Endothelial cell of umbilical vein (primary cell): ENCODE results near the gene CHRNA1. TPM values are rescaled to one million over a fixed set of nuclear protein-coding genes. Genes with fewer than 3 reads are reported as not detected.

Experiments
- BruUV-seq: library from RNA; stranded (reverse); fragments of 400-500 nt; replicated peaks from 2 replicates; lab custom pipeline; 2021; lab: Mats Ljungman, UMichigan
- CTCF ChIA-PET: fragments of 300-600, 350-600 bp; sonication (Branson Sonifier 250); formaldehyde crosslinking; loops from one replicate; lab custom pipeline; 2021; ENCODE audit warnings: antibody characterized with exemption, inconsistent platforms; lab: Charles Lee
- POLR2A ChIA-PET: fragments of 300-600, 350-600 bp; sonication (Branson Sonifier 250); formaldehyde crosslinking; loops from one replicate; lab custom pipeline; 2021; ENCODE audit warnings: antibody characterized with exemption, inconsistent platforms; lab: Charles Lee
- DNase-seq: peaks from one replicate; pipeline ENCODE4 v3.0.0-alpha.2; 2011; ENCODE audit warnings: low read depth, low spot score
- FAIRE-seq: peaks from 2 replicates; lab custom pipeline; 2011; peaks lifted over from hg19 to GRCh38; lab: Jason Lieb, UNC
- H2AFZ ChIP-seq: 2 replicates; pipeline ENCODE4 v1.6.0; 2012; ENCODE audit warnings: low read depth, low read length, control low read depth, inconsistent platforms
- H3K27ac ChIP-seq: 2 replicates; pipeline ENCODE4 v1.5.1; 2011; ENCODE audit warnings: low read depth, mild to moderate bottlenecking, control low read depth, low read length, moderate library complexity; ENCODE audit not compliant: insufficient read depth
- H3K27me3 ChIP-seq, 2 experiments: 2 replicates each; pipeline versions ENCODE4 v1.6.0 to v1.6.1; 2011; ENCODE audit warnings: low read length in 2 of 2, mixed read lengths in 1 of 2; ENCODE audit not compliant: control insufficient read depth in 2 of 2, insufficient read depth in 2 of 2
- H3K36me3 ChIP-seq, 2 experiments: 2 replicates in 1 of 2; 3 replicates in 1 of 2; pipeline ENCODE4 v1.5.1; 2011; ENCODE audit warnings: low read length in 2 of 2, mild to moderate bottlenecking in 1 of 2, moderate library complexity in 1 of 2; ENCODE audit not compliant: control insufficient read depth in 2 of 2, insufficient read depth in 2 of 2; ENCODE audit errors: extremely low read depth in 1 of 2
- H3K4me1 ChIP-seq: 3 replicates; pipeline ENCODE4 v1.5.1; 2011; ENCODE audit warnings: mild to moderate bottlenecking, low read length; ENCODE audit not compliant: control insufficient read depth, insufficient read depth; ENCODE audit errors: extremely low read depth
- H3K4me2 ChIP-seq: 2 replicates; pipeline ENCODE4 v1.6.1; 2011; ENCODE audit warnings: low read length, control low read depth, mixed read lengths; ENCODE audit not compliant: insufficient read depth
- H3K4me3 ChIP-seq, 3 experiments: fragments of 200-600 bp in 1 of 3; sonication (generic), shearing (Covaris generic) in 1 of 3; replicated peaks in 1 of 3; 2 replicates each; pipeline ENCODE4 v1.5.1; 2011 to 2016; ENCODE audit warnings: control low read depth in 3 of 3, low read length in 3 of 3, mild to moderate bottlenecking in 2 of 3, inconsistent platforms in 1 of 3, low read depth in 1 of 3, moderate library complexity in 1 of 3; ENCODE audit not compliant: insufficient read depth in 1 of 3
- H3K79me2 ChIP-seq: 2 replicates; pipeline ENCODE4 v1.6.0; 2012; ENCODE audit warnings: low read length, inconsistent platforms; ENCODE audit not compliant: control insufficient read depth, insufficient read depth
- H3K9ac ChIP-seq: replicated peaks from 2 replicates; pipeline ENCODE3; 2011; ENCODE audit warnings: low read length, control low read depth; ENCODE audit not compliant: insufficient read depth; ENCODE audit errors: extremely low read depth
- H3K9me1 ChIP-seq: replicated peaks from 3 replicates; pipeline ENCODE4 v1.6.0; 2011; ENCODE audit warnings: mild to moderate bottlenecking, low read length; ENCODE audit not compliant: control insufficient read depth, insufficient read depth; ENCODE audit errors: extremely low read depth
- H3K9me3 ChIP-seq: replicated peaks from 2 replicates; pipeline ENCODE4 v1.5.1; 2012; ENCODE audit warnings: low read length, inconsistent platforms; ENCODE audit not compliant: control insufficient read depth, insufficient read depth
- H4K20me1 ChIP-seq: replicated peaks from 2 replicates; pipeline ENCODE3; 2011; ENCODE audit warnings: mild to moderate bottlenecking, low read length; ENCODE audit not compliant: control insufficient read depth, insufficient read depth; ENCODE audit errors: extremely low read depth
- EZH2 ChIP-seq: IDR thresholded peaks from 2 replicates; pipeline ENCODE4 v1.6.1; 2012; ENCODE audit warnings: borderline replicate concordance, low read depth, mild to moderate bottlenecking, moderate library complexity, low read length, inconsistent platforms; ENCODE audit not compliant: severe bottlenecking
- FOS ChIP-seq: IDR thresholded peaks from 2 replicates; pipeline ENCODE4 v1.6.1; 2011; ENCODE audit warnings: mild to moderate bottlenecking, low read length, moderate library complexity, borderline replicate concordance; ENCODE audit not compliant: insufficient read depth
- GATA2 ChIP-seq: IDR thresholded peaks from 2 replicates; pipeline ENCODE4 v1.7.0; 2011; ENCODE audit warnings: low read depth, mild to moderate bottlenecking, moderate library complexity, mixed read lengths, low read length; ENCODE audit not compliant: insufficient read length, insufficient read depth
- JUN ChIP-seq: IDR thresholded peaks from 2 replicates; pipeline ENCODE4 v1.6.1; 2011; ENCODE audit warnings: borderline replicate concordance, low read depth; ENCODE audit not compliant: insufficient read length, insufficient read depth
- MAX ChIP-seq: IDR thresholded peaks from 2 replicates; pipeline ENCODE4 v1.6.1; 2011; ENCODE audit not compliant: insufficient read depth, insufficient read length
- MYC ChIP-seq: IDR thresholded peaks from one replicate; pipeline ENCODE4 v1.6.1; 2011; ENCODE audit warnings: mild to moderate bottlenecking, low read depth, low read length
- POLR2A ChIP-seq: IDR thresholded peaks from 2 replicates; pipeline ENCODE4 v1.6.1; 2012; ENCODE audit warnings: low read depth, mild to moderate bottlenecking, control low read depth, low read length
- POLR2AphosphoS5 ChIP-seq: IDR thresholded peaks from 2 replicates; pipeline ENCODE4 v1.6.1; 2012; ENCODE audit warnings: low read depth, mild to moderate bottlenecking, control low read depth, low read length, moderate library complexity; ENCODE audit not compliant: insufficient read depth
- dilution Hi-C: fragments of 300-500 bp; cut with MboI; formaldehyde crosslinking; loops from one replicate; pipeline ENCODE4 v1.15.0; 2019; ENCODE audit warnings: low sequenced_read_pairs; ENCODE audit not compliant: extremely low pct_ligation_motif_present
- intact Hi-C: fragments of 100-400 bp; cut with micrococcal nuclease; formaldehyde crosslinking; loops from one replicate; pipeline ENCODE4 v1.10.0; 2022
- polyA plus RNA-seq, 4 experiments: library from polyadenylated mRNA; depleted of rRNA in 3 of 4; stranded (reverse) in 3 of 4; unstranded in 1 of 4; fragments of >200 nt; gene quantifications; 2 replicates each; pipeline versions ENCODE4 v1.2.1 to v1.2.3, GENCODE V29; 2011 to 2012; ENCODE audit warnings: missing spikeins in 1 of 4
- total RNA-seq: library from RNA; stranded (reverse); gene quantifications from 2 replicates; pipeline ENCODE4 v1.2.3, GENCODE V29; 2021
- TF ChIP-seq, protein P1 (sequence below), 2 donors: IDR thresholded peaks; 1 replicate in 1 of 2; 2 replicates in 1 of 2; pipeline ENCODE4 v1.5.1; 2011; ENCODE audit warnings: low read length in 2 of 2, mild to moderate bottlenecking in 2 of 2, moderate library complexity in 2 of 2, control low read depth in 1 of 2, inconsistent platforms in 1 of 2, low read depth in 1 of 2; ENCODE audit not compliant: insufficient read depth in 1 of 2; ENCODE audit errors: extremely low read depth in 1 of 2

Gene CHRNA1
- total and polyA plus RNA-seq, 2 donors (not counting 3 experiments of a cell fraction or from before 2014, with no cell fraction given): 11.3 to 18.2 TPM

DNA sequence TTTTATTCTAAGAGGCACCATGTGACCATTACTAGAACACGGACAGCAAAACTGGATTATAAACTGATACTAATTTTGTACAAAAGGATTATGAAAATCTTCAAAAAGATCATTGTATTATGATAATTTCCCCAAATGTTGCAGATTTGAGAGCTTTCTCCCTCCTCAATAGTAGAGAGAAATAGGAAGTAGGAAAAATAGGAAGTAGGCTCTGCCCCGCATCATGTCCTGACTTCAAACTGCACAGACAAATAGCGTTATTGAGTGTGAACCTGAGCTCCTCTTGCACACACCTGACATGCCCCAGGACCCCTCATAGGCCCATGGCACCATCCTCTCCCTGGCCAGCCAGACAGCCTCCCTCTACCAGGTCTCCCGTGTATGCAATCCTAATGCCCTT lies 25.4 kb downstream of the CHRNA1 start:
- ChIA-PET CTCF (interaction anchor here (5.3 kb wide), 1 partner anchor 10 kb away, joined by 32 read pairs; no protein-coding TSS in a partner anchor), POLR2A (no interaction called here)
- TF ChIP-seq MYC: no peak
- no peak for TF ChIP-seq POLR2AphosphoS5
- no peak for TF ChIP-seq POLR2A
- no peak for TF ChIP-seq GATA2
- TF ChIP-seq JUN: no peak
- TF ChIP-seq, protein P1, sequence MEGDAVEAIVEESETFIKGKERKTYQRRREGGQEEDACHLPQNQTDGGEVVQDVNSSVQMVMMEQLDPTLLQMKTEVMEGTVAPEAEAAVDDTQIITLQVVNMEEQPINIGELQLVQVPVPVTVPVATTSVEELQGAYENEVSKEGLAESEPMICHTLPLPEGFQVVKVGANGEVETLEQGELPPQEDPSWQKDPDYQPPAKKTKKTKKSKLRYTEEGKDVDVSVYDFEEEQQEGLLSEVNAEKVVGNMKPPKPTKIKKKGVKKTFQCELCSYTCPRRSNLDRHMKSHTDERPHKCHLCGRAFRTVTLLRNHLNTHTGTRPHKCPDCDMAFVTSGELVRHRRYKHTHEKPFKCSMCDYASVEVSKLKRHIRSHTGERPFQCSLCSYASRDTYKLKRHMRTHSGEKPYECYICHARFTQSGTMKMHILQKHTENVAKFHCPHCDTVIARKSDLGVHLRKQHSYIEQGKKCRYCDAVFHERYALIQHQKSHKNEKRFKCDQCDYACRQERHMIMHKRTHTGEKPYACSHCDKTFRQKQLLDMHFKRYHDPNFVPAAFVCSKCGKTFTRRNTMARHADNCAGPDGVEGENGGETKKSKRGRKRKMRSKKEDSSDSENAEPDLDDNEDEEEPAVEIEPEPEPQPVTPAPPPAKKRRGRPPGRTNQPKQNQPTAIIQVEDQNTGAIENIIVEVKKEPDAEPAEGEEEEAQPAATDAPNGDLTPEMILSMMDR (IDR thresholded peaks at IDR 0.05; ENCODE audit: extremely low read depth in 1 of 2, insufficient read depth in 1 of 2, low read depth in 1 of 2, low read length in 2 of 2): no peak
- no TSS peak for BruUV-seq
- H3K4me2 ChIP-seq: no peak overlapping the region
- DNase-seq (no peak), FAIRE-seq (no peak)
- H3K27me3 ChIP-seq: peaks cover 12 to 17% of the 10 kb centered on the region in 2 experiments
- no peaks in the 10 kb centered on the region for H4K20me1 ChIP-seq
- dilution Hi-C loops: no loop called here
- intact Hi-C loops: no loop called here
- H3K4me1 ChIP-seq: no peaks in the 10 kb centered on the region
- no peak overlapping the region for H2AFZ ChIP-seq
- H3K79me2 ChIP-seq: no peaks in the 10 kb centered on the region
- H3K27ac ChIP-seq: no peak overlapping the region
- no peaks in the 10 kb centered on the region for H3K9me3 ChIP-seq
- H3K9me1 ChIP-seq: no peaks in the 10 kb centered on the region
- H3K4me3 ChIP-seq: no peak overlapping the region
- no peaks in the 10 kb centered on the region for H3K36me3 ChIP-seq
- no peak overlapping the region for H3K9ac ChIP-seq

DNA sequence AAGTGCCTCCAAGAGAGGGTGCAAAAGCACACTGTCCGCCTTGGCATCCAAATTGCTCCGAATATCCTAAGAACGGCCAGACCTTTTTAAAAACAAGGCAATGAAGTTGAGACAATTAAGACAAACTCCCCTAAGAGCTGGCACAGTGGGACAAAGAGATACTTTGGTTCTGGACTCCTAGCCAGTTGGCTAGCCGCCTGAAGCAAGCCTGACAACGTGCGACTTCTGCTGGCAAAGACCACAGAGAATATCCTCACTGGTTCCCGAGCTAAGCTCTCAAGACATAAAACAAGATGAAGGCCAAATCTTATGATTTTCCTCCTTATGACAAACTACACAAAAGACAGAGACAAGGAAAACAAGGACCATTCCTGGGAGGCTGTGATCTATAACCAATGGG lies 32.7 kb downstream of the CHRNA1 start:
- peaks cover 12 to 19% of the 10 kb centered on the region in 2 experiments for H3K27me3 ChIP-seq
- DNase-seq: no peak

More for the DNA sequence above, 32.7 kb downstream of the CHRNA1 start:
- no peak for FAIRE-seq
- Histone ChIP-seq H3K4me1 (peaks cover 8% of the 10 kb centered on the region), H3K27ac (no peak overlapping the region), H3K9me1 (no peaks in the 10 kb centered on the region), H2AFZ (no peak overlapping the region), H3K4me3 (no peak overlapping the region), H3K36me3 (no peaks in the 10 kb centered on the region), H3K9ac (no peak overlapping the region), H4K20me1 (no peaks in the 10 kb centered on the region), H3K79me2 (no peaks in the 10 kb centered on the region), H3K9me3 (no peaks in the 10 kb centered on the region), H3K4me2 (no peak overlapping the region)
- intact Hi-C loops: no loop called here
- dilution Hi-C loops: no loop called here
- no TSS peak for BruUV-seq
- POLR2A ChIA-PET: no interaction called here
- CTCF ChIA-PET: interaction anchor here (0.9 to 1.4 kb wide), 2 partner anchors 31 to 34 kb away, joined by 3 to 4 read pairs; no protein-coding TSS in a partner anchor
- TF ChIP-seq FOS (no peak), EZH2 (no peak), MAX (no peak), GATA2 (no peak), JUN (no peak), POLR2A (no peak), MYC (no peak), POLR2AphosphoS5 (no peak)
- TF ChIP-seq, protein P1 (IDR thresholded peaks at IDR 0.05; ENCODE audit: extremely low read depth in 1 of 2, insufficient read depth in 1 of 2, low read depth in 1 of 2, low read length in 2 of 2): no peak
